Fibroblast of mammary gland (primary cell): Measurements from ENCODE around the gene USP50.

Experiments
- DNase-seq: peaks from one replicate; pipeline ENCODE4 v3.0.0-alpha.2; 2010; ENCODE audit warnings: low read depth
- H3K4me3 ChIP-seq: 2 replicates; pipeline ENCODE4 v1.5.1; 2011; ENCODE audit warnings: low read depth, mild to moderate bottlenecking, low read length, moderate library complexity; ENCODE audit not compliant: control insufficient read depth
- CTCF ChIP-seq: conservative IDR thresholded peaks from 2 replicates; pipeline ENCODE4 v1.5.1; 2011; ENCODE audit warnings: low read depth, low read length, inconsistent platforms; ENCODE audit not compliant: control insufficient read depth, insufficient read depth

The USP50 gene

GRCh38 chr15:50544368-50544767, 2.1 kb downstream of the USP50 start:
- no peak for TF ChIP-seq CTCF
- no peak for DNase-seq
- H3K4me3 ChIP-seq, result no peak overlapping the region

- no peak for TF ChIP-seq CTCF
- DNase-seq, result peak; percentile 31
- H3K4me3 ChIP-seq, result no peak overlapping the region
These were observed 2.9 kb downstream of the USP50 start for GRCh38 chr15:50543556-50543955.

- DNase-seq, result peak; percentile 62
- no peak for TF ChIP-seq CTCF
- H3K4me3 ChIP-seq, result no peak overlapping the region
These were observed 3.6 kb downstream of the USP50 start for GRCh38 chr15:50542887-50543210.

- no peak for TF ChIP-seq CTCF
- no peak overlapping the region for H3K4me3 ChIP-seq
- no peak for DNase-seq
These were observed 14.7 kb downstream of the USP50 start for GRCh38 chr15:50531766-50532165.

- no peak overlapping the region for H3K4me3 ChIP-seq
- TF ChIP-seq CTCF, result no peak
- DNase-seq, result no peak
These were observed 15.3 kb downstream of the USP50 start for GRCh38 chr15:50531163-50531562.

- no peak overlapping the region for H3K4me3 ChIP-seq
- DNase-seq, result peak; percentile 49
- TF ChIP-seq CTCF, result no peak
These were observed 22.6 kb downstream of the USP50 start for GRCh38 chr15:50523851-50524251.

GRCh38 chr15:50519740-50520425, 26.6 kb downstream of the USP50 start:
- no peak for TF ChIP-seq CTCF
- no peak for DNase-seq
- no peak overlapping the region for H3K4me3 ChIP-seq
